ENCODE data around the gene ANKRD30A. TPM values are rescaled to one million over a fixed set of nuclear protein-coding genes. Genes with fewer than 3 reads are reported as not detected.

ANKRD30A gene
- total RNA-seq (2021; ENCODE audit: unreplicated experiment) (not detected), Bru-seq, nascent RNA (percentile 0 among the genes with signal in this experiment), BruChase-seq, experiment 1, labeled RNA remaining after a 6-hour chase (percentile 1 among the genes with signal in this experiment), BruChase-seq, experiment 2, labeled RNA remaining after a 2-hour chase (percentile 0 among the genes with signal in this experiment)
- not detected in 2 replicates for polyA plus RNA-seq (2012)
- long read RNA-seq = 0 reads

GRCh38 chr10:37125191-37125732, at the start of gene ANKRD30A:
ANKRD30A (plus strand) TSS chr10:37125598; CDS start chr10:37125788, 190 bp downstream.
- H3K9ac ChIP-seq (ENCODE audit: low read length) = no peak within 1 kb of the TSS
- no peak within 1 kb of the TSS for H3K4me2 ChIP-seq (ENCODE audit: low read length)
- TF ChIP-seq EZH2phosphoT487 (IDR thresholded peaks at IDR 0.05; ENCODE audit: borderline replicate concordance) (no peak), CBX3 (IDR thresholded peaks at IDR 0.05; ENCODE audit: low read depth) (no peak), TCF7L2 (IDR thresholded peaks at IDR 0.05; ENCODE audit: borderline replicate concordance, extremely low read depth, insufficient read depth, insufficient read length) (no peak), SRF (IDR thresholded peaks at IDR 0.05; ENCODE audit: low read depth) (no peak), REST (IDR thresholded peaks at IDR 0.05; ENCODE audit: low read depth) (no peak), POLR2A (IDR thresholded peaks at IDR 0.05; ENCODE audit: borderline replicate concordance, extremely low read depth, insufficient read depth, insufficient read length) (no peak), MAX (IDR thresholded peaks at IDR 0.05) (no peak), FOSL1 (IDR thresholded peaks at IDR 0.05; ENCODE audit: low read depth) (no peak), YY1 (IDR thresholded peaks at IDR 0.05; ENCODE audit: extremely low read depth, insufficient replicate concordance, low read depth, low read length) (no peak), CTCF (IDR thresholded peaks at IDR 0.05 in 2 of 3, conservative IDR thresholded peaks at IDR 0.05 in 1 of 3; ENCODE audit: borderline replicate concordance in 1 of 3, insufficient read depth in 1 of 3, low read depth in 2 of 3, low read length in 2 of 3) (no peak), RAD21 (IDR thresholded peaks at IDR 0.05; ENCODE audit: low read depth) (no peak), ATF3 (IDR thresholded peaks at IDR 0.05) (no peak), EZH2 (IDR thresholded peaks at IDR 0.05) (no peak), ZFX (IDR thresholded peaks at IDR 0.05) (no peak), ZBTB33 (IDR thresholded peaks at IDR 0.05; ENCODE audit: extremely low read depth, insufficient replicate concordance, low read length) (no peak), JUND (IDR thresholded peaks at IDR 0.05) (no peak), POLR2AphosphoS5 (IDR thresholded peaks at IDR 0.05; ENCODE audit: low read depth, low read length) (no peak), SIN3A (IDR thresholded peaks at IDR 0.05; ENCODE audit: low read depth) (no peak)
- no TSS peak for BruUV-seq (replicated peaks)
- RAD21 ChIA-PET (ENCODE audit: low non-redundant PET in 1 of 2, low total read pairs in 2 of 2, uncharacterized antibody in 2 of 2, unreplicated experiment in 2 of 2) = no interaction called here
- no peaks in the 10 kb centered on the region for H3K4me1 ChIP-seq (ENCODE audit: control insufficient read depth in 1 of 2, insufficient read depth in 2 of 2, low read length in 2 of 2)
- ATAC-seq = no peak
- no peaks in the 10 kb centered on the region for H3K27me3 ChIP-seq (ENCODE audit: insufficient read depth, low read length)
- no peaks in the 10 kb centered on the region for H4K20me1 ChIP-seq (ENCODE audit: insufficient read depth)
- DNase-seq (ENCODE audit: low read depth, low spot score) = no peak
- intact Hi-C loops (cut with micrococcal nuclease) = no loop called here
- H2AFZ ChIP-seq (ENCODE audit: low read depth, low read length, poor library complexity, severe bottlenecking) = no peak within 1 kb of the TSS
- H3K4me3 ChIP-seq (replicated peaks in 1 of 2; ENCODE audit: low read depth in 1 of 2, low read length in 2 of 2) = no peak within 1 kb of the TSS
- CTCF ChIA-PET = no interaction called here
- POLR2A ChIA-PET = no interaction called here
- no peaks in the 10 kb centered on the region for H3K9me2 ChIP-seq (ENCODE audit: insufficient read depth)
- H3K27ac ChIP-seq (ENCODE audit: low read depth, low read length) = no peak within 1 kb of the TSS
- peaks cover 0 to 3% of the 10 kb centered on the region in 2 experiments; a peak in 2 of 4 replicates for H3K9me3 ChIP-seq (ENCODE audit: control insufficient read depth in 1 of 2, insufficient read depth in 1 of 2, low read depth in 1 of 2, low read length in 2 of 2)
- H3K79me2 ChIP-seq (ENCODE audit: insufficient read depth, low read length) = no peaks in the 10 kb centered on the region
- H3K36me3 ChIP-seq (ENCODE audit: control insufficient read depth in 1 of 2, insufficient read depth in 2 of 2, low read length in 2 of 2) = no peaks in the 10 kb centered on the region
